Measurements from ENCODE around the gene CALHM2.
"Not testable (repeated sequence)": the region's sequence is repeated elsewhere in the genome, so short reads cannot be mapped to it uniquely, and the experiment has no call there.

CALHM2 gene

DNA sequence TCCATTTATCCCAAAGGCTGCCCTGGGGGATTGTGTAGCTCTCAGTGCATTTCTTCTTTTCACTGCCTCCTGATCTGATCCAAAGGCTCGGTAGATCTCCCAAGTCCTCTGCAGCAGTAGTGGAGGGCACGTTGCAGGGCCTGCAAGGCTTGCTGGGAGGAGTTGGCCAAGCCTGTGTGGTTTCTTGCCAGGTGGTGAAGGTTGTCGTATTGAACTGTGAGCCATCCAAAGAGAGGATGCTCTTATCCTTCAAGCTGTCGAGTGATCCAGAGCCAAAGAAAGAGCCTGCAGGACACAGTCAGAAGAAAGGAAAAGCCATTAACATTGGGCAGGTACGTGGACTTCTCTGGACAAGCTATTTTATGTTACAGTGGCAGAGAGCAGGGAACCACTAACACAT is 34.6 kb downstream of the CALHM2 start:
- no peak for DNase-seq (ENCODE audit: low read depth)
- TF ChIP-seq, protein P1, sequence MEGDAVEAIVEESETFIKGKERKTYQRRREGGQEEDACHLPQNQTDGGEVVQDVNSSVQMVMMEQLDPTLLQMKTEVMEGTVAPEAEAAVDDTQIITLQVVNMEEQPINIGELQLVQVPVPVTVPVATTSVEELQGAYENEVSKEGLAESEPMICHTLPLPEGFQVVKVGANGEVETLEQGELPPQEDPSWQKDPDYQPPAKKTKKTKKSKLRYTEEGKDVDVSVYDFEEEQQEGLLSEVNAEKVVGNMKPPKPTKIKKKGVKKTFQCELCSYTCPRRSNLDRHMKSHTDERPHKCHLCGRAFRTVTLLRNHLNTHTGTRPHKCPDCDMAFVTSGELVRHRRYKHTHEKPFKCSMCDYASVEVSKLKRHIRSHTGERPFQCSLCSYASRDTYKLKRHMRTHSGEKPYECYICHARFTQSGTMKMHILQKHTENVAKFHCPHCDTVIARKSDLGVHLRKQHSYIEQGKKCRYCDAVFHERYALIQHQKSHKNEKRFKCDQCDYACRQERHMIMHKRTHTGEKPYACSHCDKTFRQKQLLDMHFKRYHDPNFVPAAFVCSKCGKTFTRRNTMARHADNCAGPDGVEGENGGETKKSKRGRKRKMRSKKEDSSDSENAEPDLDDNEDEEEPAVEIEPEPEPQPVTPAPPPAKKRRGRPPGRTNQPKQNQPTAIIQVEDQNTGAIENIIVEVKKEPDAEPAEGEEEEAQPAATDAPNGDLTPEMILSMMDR (conservative IDR thresholded peaks at IDR 0.05; ENCODE audit: low read length): no peak
- H3K4me3 ChIP-seq (ENCODE audit: low read length): no peak overlapping the region

DNA sequence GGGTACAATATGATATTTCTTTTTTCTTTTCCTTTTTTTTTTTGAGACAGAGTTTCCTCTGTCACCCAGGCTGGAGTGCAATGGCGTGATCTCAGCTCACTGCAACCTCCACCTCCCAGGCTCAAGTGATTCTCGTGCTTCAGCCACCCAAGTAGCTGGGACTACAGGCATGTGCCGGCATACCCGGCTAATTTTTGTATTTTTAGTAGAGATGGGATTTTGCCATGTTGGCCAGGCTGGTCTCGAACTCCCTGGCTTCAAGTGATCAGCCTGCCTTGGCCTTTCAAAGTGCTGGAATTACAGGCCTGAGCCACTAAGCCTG is 35.1 kb downstream of the CALHM2 start:
- H3K4me3 ChIP-seq (ENCODE audit: low read length); DNase-seq (ENCODE audit: low read depth): not testable (repeated sequence)

DNA sequence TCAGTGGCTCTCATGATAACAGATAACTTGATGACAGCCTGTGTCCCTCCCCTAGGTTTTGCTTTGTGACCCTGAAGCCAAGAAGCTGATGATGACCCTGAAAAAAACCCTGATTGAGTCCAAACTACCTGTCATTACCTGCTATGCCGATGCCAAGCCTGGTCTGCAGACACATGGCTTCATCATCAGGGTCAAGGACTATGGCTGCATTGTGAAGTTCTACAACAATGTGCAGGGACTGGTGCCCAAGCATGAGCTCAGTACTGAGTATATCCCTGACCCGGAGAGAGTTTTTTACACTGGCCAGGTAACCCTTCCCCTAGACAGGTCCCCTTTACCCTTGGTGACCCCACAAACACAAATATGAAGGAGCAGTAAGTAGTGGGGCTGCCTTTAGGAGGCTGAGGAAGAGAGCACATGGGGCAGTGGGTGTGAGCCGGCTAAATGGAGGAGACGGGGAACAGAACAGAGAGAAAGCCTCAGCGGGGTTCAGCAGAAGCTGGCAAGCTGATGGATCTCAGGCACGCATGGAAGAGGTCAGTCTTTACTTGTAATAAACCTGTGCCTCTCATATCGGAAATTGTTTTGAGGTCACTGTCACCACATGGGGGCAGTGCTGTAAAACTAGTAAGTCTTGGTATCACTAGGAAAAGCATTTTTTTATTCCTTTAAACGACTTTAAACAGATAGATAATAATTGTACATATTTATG is 35.6 kb downstream of the CALHM2 start:
- DNase-seq (ENCODE audit: low read depth): peak; percentile 71
- TF ChIP-seq, protein P1 (conservative IDR thresholded peaks at IDR 0.05; ENCODE audit: low read length): peak; percentile 67
- no peak overlapping the region for H3K4me3 ChIP-seq (ENCODE audit: low read length)

DNA sequence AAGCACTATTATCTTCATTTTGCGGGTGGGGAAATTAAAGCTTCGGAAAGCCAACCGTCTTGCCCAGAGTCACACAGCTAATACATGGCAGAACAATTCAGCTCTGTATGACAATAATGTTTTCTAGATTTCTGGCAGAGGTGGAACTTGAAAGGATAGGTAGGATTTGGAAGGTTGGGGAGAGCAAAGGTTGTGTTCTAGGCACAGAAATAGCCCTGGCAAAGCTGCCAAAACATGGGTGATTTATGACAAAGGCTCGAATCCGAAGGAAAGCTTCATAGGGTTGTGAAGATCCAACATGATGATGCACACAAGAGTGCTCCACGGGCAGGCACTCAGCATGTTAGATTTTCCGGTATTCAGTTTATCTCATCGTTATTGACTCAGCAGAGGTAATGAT is 36.6 kb downstream of the CALHM2 start:
- H3K4me3 ChIP-seq (ENCODE audit: low read length): no peak overlapping the region
- TF ChIP-seq, protein P1 (conservative IDR thresholded peaks at IDR 0.05; ENCODE audit: low read length): no peak
- no peak for DNase-seq (ENCODE audit: low read depth)

DNA sequence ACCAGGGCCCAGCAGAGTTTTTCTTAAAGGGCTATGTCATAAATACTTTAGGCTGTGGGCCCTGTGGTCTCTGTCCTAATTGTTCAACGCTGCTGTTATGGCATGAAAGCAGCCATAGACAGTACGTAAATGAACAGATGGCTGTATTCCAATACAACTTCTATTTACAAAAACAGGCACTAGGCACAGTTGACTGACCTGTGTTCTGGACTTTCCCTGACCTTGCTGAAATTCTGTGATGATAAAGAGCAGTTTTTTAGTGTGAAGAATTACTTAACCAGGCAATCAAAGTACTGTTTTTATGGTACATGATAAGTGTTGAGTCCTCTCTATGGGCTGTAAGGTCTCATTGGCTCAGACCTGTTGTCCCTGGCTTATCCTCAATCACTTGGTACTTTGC is 38.6 kb downstream of the CALHM2 start:
- no peak overlapping the region for H3K4me3 ChIP-seq (ENCODE audit: low read length)
- TF ChIP-seq, protein P1 (conservative IDR thresholded peaks at IDR 0.05; ENCODE audit: low read length): no peak
- no peak for DNase-seq (ENCODE audit: low read depth)

DNA sequence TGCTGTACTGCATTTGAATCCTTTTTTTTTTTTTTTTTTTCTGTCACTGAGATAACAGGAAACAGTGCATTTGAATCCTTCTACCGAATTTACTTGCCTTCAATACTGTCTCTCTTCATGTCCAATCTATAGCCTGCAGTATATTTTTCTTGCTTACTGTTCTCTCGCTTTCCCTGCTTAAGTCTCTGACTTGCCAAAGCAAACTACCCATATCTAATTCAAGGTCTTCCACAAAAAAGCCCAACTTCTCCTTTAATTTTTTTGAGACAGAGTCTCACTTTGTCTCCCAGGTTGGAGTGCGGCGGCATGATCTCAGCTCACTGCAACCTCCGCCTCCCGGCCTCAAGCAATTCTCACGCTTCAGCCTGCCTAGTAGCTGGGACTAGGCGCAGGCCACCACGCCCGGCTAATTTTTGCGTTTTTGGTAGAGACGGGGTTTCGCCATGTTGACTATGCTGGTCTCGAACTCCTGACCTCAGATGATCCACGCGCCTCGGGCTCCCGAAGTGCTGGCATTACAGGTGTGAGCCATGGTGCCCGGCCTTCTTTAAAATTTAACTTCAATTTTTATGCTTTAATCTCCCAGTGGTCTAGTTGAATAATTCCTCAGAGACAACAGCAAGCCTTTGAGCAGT is 54.9 kb downstream of the CALHM2 start:
- DNase-seq (ENCODE audit: low read depth): peak; percentile 7
- peak overlapping the region; percentile 73 for H3K4me3 ChIP-seq (ENCODE audit: low read length)
- TF ChIP-seq, protein P1 (conservative IDR thresholded peaks at IDR 0.05; ENCODE audit: low read length): no peak

DNA sequence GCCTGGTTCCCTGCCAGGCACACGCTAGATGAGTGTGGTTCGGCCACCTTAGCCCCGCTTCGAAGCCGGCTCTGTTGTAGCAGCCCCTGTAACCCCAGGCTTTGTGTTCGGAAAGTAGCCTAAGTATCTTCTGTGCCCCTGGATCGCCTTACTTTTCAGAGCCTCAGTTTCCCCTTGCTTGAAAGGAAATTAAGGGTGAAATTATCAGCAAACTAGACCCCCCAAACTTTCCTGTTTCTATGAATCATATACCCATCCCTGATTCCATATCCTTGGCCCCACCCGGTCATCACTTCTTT is 55.4 kb downstream of the CALHM2 start:
- TF ChIP-seq, protein P1 (conservative IDR thresholded peaks at IDR 0.05; ENCODE audit: low read length): no peak
- peak overlapping the region; percentile 73 for H3K4me3 ChIP-seq (ENCODE audit: low read length)
- no peak for DNase-seq (ENCODE audit: low read depth)

Measured in AG10803 (cell line).